CD4-positive, CD25-positive, alpha-beta regulatory T cell (primary cell): ENCODE measurements around the gene CCNY. TPM values are rescaled to one million over a fixed set of nuclear protein-coding genes. Genes with fewer than 3 reads are reported as not detected.

Source experiments
- ATAC-seq, 2 donors: fragments of 150-1000 bp; cut with Tn5 transposase; one replicate each; pipeline ENCODE4 v1.10.0; 2021; ENCODE audit warnings: low read depth in 2 of 2, moderate number of reproducible peaks in 2 of 2, moderate library complexity in 1 of 2
- DNase-seq, 3 donors: peaks; one replicate each; pipeline versions ENCODE4 v3.0.0 to v3.0.0-alpha.2; 2012 to 2022; ENCODE audit warnings: mixed read lengths in 1 of 3
- H3K27ac ChIP-seq: one replicate; pipeline ENCODE4 v1.7.0; 2013; ENCODE audit warnings: mild to moderate bottlenecking, low read length; ENCODE audit not compliant: insufficient read depth, poor library complexity, severe bottlenecking
- H3K27me3 ChIP-seq: one replicate; pipeline ENCODE4 v1.7.0; 2013; ENCODE audit warnings: low read length; ENCODE audit not compliant: control insufficient read depth, insufficient read depth
- H3K36me3 ChIP-seq: one replicate; pipeline ENCODE4 v1.7.0; 2013; ENCODE audit warnings: mild to moderate bottlenecking, low read length, moderate library complexity; ENCODE audit not compliant: control insufficient read depth, insufficient read depth
- H3K4me1 ChIP-seq: 2 replicates; pipeline ENCODE4 v1.7.0; 2013; ENCODE audit warnings: mild to moderate bottlenecking, low read length; ENCODE audit not compliant: insufficient read depth, control insufficient read depth, poor library complexity, severe bottlenecking
- H3K4me3 ChIP-seq: one replicate; pipeline ENCODE4 v1.7.0; 2013; ENCODE audit warnings: low read depth, mild to moderate bottlenecking, low read length, moderate library complexity
- H3K9me3 ChIP-seq, 2 experiments: 1 replicate in 1 of 2; 2 replicates in 1 of 2; pipeline ENCODE4 v1.7.0; 2013; ENCODE audit warnings: low read length in 2 of 2, mild to moderate bottlenecking in 1 of 2, moderate library complexity in 1 of 2; ENCODE audit not compliant: control insufficient read depth in 2 of 2
- H3K27ac Mint-ChIP-seq, 3 donors: one replicate each; pipeline ENCODE4 v1.8.0; 2020 to 2022; ENCODE audit warnings: mild to moderate bottlenecking in 3 of 3, mixed read lengths in 3 of 3, moderate library complexity in 2 of 3
- H3K27me3 Mint-ChIP-seq: one replicate; pipeline ENCODE4 v1.8.0; 2022; ENCODE audit warnings: mild to moderate bottlenecking, mixed read lengths
- H3K36me3 Mint-ChIP-seq: one replicate; pipeline ENCODE4 v1.8.0; 2020; ENCODE audit warnings: mixed read lengths
- H3K4me1 Mint-ChIP-seq, 4 donors: one replicate each; pipeline ENCODE4 v1.8.0; 2020 to 2022; ENCODE audit warnings: mixed read lengths in 4 of 4, mild to moderate bottlenecking in 1 of 4
- H3K4me3 Mint-ChIP-seq, 4 donors: one replicate each; pipeline ENCODE4 v1.8.0; 2020 to 2022; ENCODE audit warnings: mild to moderate bottlenecking in 4 of 4, mixed read lengths in 4 of 4, moderate library complexity in 3 of 4
- H3K9me3 Mint-ChIP-seq, 7 donors: one replicate each; pipeline ENCODE4 v1.8.0; 2020 to 2022; ENCODE audit warnings: mixed read lengths in 7 of 7, mild to moderate bottlenecking in 3 of 7, moderate library complexity in 2 of 7
- polyA plus RNA-seq, 4 donors: library from polyadenylated mRNA; unstranded; fragments of 300-500 nt; fragmentation: Illumina TruSeq; gene quantifications; one replicate each; pipeline ENCODE4 v1.2.3, GENCODE V29; 2021
- total RNA-seq: library from RNA; stranded (reverse); gene quantifications from one replicate; pipeline ENCODE4 v1.2.3, GENCODE V29; 2022

CCNY gene
- total and polyA plus RNA-seq, 5 donors from 2014 or later = 6.4 to 58.3 (median 13.1) TPM

DNA sequence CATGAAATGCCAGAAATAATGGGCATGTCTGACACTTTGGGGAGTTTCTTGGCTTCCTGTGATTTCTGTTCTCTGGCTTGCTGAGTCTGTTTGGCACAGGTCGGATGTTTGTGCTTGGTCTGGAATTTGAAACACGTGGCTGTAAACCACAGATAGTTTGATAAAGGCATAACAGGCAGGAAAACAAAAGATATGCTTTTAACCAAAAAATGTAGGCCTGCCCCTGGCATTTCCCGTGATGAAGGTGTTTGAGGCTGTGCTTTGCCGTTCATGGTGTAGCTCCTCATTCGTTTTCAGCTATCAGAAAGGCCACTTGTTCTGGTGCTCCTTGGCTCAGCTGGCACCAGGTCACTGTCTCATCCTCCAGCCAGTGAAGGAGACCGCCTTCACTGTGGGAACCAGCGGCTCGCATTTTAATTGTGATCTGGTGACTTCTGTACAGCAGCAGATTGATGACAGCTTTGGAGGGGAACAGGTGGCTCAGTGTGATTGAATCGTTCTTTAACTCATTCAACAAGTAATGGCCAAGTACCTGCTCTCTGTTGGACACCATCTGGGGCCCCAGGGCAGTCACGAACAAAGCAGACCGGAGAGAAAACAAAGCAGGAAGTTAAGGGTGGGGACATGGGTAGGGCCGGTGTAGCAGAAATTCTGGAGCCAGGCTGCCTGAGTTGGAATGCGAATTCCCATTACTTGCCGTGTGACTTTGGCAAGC, 111.5 kb downstream of the CCNY start:
- Histone ChIP-seq H3K4me1 (peaks cover 52% of the 10 kb centered on the region), H3K4me3 (peak overlapping the region; percentile 42), H3K36me3 (no peaks in the 10 kb centered on the region), H3K27ac (peak overlapping the region; percentile 67), H3K9me3 (peaks cover 22 to 29% of the 10 kb centered on the region in 2 experiments), H3K27me3 (no peaks in the 10 kb centered on the region)
- H3K4me1 Mint-ChIP-seq = peaks cover 31 to 78% (median 64%) of the 10 kb centered on the region in 4 donors
- H3K36me3 Mint-ChIP-seq = peaks cover 10% of the 10 kb centered on the region
- peak overlapping the region; percentile 93 to 99 (median 97) for H3K27ac Mint-ChIP-seq
- no peaks in the 10 kb centered on the region for H3K27me3 Mint-ChIP-seq
- ATAC-seq (peak; percentile 29 to 50), DNase-seq (peak in 2 of 3 donors; percentile 18 to 76)
- H3K4me3 Mint-ChIP-seq = peak overlapping the region; percentile 33 to 83 (median 68)
- H3K9me3 Mint-ChIP-seq = peaks cover 0 to 27% (median 5%) of the 10 kb centered on the region in 7 donors

DNA sequence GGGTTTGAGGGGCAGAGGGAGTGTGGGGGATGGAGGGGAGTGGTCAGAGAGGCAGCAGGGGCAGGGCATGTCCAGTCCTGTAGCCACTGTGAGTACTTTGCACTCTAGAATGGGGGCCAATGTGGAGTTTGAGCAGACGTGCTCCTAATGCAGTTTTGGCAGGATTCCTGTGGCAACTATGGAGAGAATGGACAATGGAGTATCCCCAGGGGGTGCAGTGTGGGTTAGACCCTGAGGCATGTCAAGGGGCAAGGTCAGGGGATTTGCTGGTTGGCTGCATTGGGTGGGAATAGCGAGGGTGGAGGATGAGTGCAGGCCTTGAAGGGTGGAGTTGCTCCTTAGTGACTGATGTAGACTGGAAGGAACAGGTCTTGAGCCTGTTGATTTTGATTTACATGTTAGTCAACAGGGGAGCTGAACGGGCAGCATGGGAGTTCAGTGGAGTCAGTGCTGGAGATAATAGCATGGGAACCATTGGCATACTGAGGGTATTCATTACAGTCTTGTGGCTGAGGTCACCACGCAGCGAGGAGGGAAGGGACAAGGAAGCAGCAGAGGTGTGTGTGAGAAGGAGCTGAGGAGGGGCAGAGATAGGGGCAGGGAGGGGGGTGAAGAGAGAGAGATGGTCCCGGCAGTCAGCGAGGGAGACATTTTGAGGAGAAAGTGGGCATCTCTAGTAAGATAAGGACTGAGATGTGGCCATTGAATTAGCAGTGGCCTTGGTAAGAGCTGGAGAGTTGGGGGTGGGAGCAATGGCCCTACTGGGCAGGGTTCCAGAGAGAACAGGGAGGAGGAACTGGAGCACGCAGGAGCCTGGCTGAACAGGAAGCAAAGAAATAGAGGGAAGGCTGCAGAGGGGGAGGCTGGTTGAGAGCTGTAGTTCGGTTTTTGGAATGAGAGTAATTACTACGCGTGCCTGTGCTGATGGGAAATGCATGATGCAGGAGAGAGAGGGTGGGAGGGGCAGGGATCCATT, 112.7 kb downstream of the CCNY start:
- peaks cover 11 to 18% of the 10 kb centered on the region in 2 experiments for H3K9me3 ChIP-seq
- Mint-ChIP-seq H3K36me3 (peaks cover 10% of the 10 kb centered on the region), H3K9me3 (peaks cover 0 to 19% (median 4%) of the 10 kb centered on the region in 7 donors), H3K4me3 (peak overlapping the region in 3 of 4 donors; percentile 33 to 68 (median 50)), H3K27me3 (no peaks in the 10 kb centered on the region), H3K27ac (peak overlapping the region; percentile 93 to 99 (median 97)), H3K4me1 (peaks cover 40 to 85% (median 66%) of the 10 kb centered on the region in 4 donors)
- no peaks in the 10 kb centered on the region for H3K36me3 ChIP-seq
- H3K27me3 ChIP-seq = no peaks in the 10 kb centered on the region
- H3K27ac ChIP-seq = no peak overlapping the region
- H3K4me1 ChIP-seq = peaks cover 52% of the 10 kb centered on the region
- no peak overlapping the region for H3K4me3 ChIP-seq
- DNase-seq (no peak), ATAC-seq (no peak)

GRCh38 chr10:35449944-35450343, 113.6 kb downstream of the CCNY start:
- Histone ChIP-seq H3K27me3 (no peaks in the 10 kb centered on the region), H3K27ac (no peak overlapping the region)
- H3K4me1 Mint-ChIP-seq = peaks cover 40 to 89% (median 63%) of the 10 kb centered on the region in 4 donors

GRCh38 chr10:35451151-35452016, 115.1 kb downstream of the CCNY start:
- DNase-seq = no peak
- Mint-ChIP-seq H3K4me1 (peaks cover 38 to 87% (median 63%) of the 10 kb centered on the region in 4 donors), H3K27ac (peak overlapping the region in 2 of 3 donors; percentile 20 to 82), H3K36me3 (no peaks in the 10 kb centered on the region), H3K9me3 (peaks cover 0 to 3% (median 0%) of the 10 kb centered on the region in 7 donors), H3K4me3 (no peak overlapping the region), H3K27me3 (no peaks in the 10 kb centered on the region)
- Histone ChIP-seq H3K9me3 (no peaks in the 10 kb centered on the region), H3K4me3 (no peak overlapping the region), H3K4me1 (peaks cover 52% of the 10 kb centered on the region), H3K27me3 (no peaks in the 10 kb centered on the region), H3K27ac (no peak overlapping the region), H3K36me3 (no peaks in the 10 kb centered on the region)
- no peak for ATAC-seq

More at GRCh38 chr10:35449944-35450343, 113.6 kb downstream of the CCNY start:
- peak overlapping the region in 3 of 4 donors; percentile 9 to 79 (median 10) for H3K4me3 Mint-ChIP-seq
- Histone ChIP-seq H3K4me3 (no peak overlapping the region), H3K4me1 (peaks cover 52% of the 10 kb centered on the region), H3K36me3 (no peaks in the 10 kb centered on the region), H3K9me3 (peaks cover 4 to 8% of the 10 kb centered on the region in 2 experiments)
- ATAC-seq (no peak), DNase-seq (no peak)
- peaks cover 6% of the 10 kb centered on the region for H3K36me3 Mint-ChIP-seq
- H3K27ac Mint-ChIP-seq = peak overlapping the region; percentile 62 to 93 (median 93)
- H3K9me3 Mint-ChIP-seq = peaks cover 0 to 9% (median under 1%) of the 10 kb centered on the region in 7 donors
- no peaks in the 10 kb centered on the region for H3K27me3 Mint-ChIP-seq

- H3K27ac ChIP-seq = no peak overlapping the region
- H3K9me3 ChIP-seq = no peaks in the 10 kb centered on the region
- no peak for DNase-seq
- Mint-ChIP-seq H3K36me3 (peaks cover 2% of the 10 kb centered on the region), H3K4me1 (peaks cover 39 to 86% (median 62%) of the 10 kb centered on the region in 4 donors), H3K9me3 (no peaks in the 10 kb centered on the region), H3K27ac (no peak overlapping the region), H3K4me3 (no peak overlapping the region), H3K27me3 (no peaks in the 10 kb centered on the region)
- ATAC-seq = no peak
- H3K36me3 ChIP-seq = no peaks in the 10 kb centered on the region
- no peak overlapping the region for H3K4me3 ChIP-seq
- H3K4me1 ChIP-seq = peaks cover 46% of the 10 kb centered on the region
- no peaks in the 10 kb centered on the region for H3K27me3 ChIP-seq
These were observed 115.9 kb downstream of the CCNY start for GRCh38 chr10:35452171-35452570.

DNA sequence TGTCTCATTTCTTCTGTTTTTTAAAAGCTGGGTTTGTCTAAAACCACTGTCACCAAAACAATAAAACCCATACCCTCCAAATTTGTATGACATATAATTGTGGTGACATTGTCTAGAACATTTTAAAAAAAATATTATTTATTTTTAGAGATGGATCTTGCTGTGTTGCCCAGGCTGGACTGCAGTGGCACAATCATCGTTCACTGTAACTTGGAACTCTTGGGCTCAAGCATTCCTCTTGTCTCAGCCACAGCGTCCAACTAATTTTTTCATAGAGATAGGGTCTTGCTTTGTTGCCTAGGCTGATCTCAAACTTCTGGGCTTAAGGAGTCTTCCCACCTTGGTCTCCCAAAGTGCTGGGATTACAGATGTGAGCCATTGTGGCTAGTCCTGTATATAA, 116.5 kb downstream of the CCNY start:
- Histone ChIP-seq H3K36me3 (no peaks in the 10 kb centered on the region), H3K27me3 (no peaks in the 10 kb centered on the region), H3K4me3 (no peak overlapping the region), H3K27ac (no peak overlapping the region), H3K4me1 (peaks cover 39% of the 10 kb centered on the region), H3K9me3 (no peaks in the 10 kb centered on the region)
- Mint-ChIP-seq H3K9me3 (no peaks in the 10 kb centered on the region), H3K36me3 (peaks cover 4% of the 10 kb centered on the region), H3K4me3 (no peak overlapping the region), H3K27me3 (no peaks in the 10 kb centered on the region), H3K27ac (no peak overlapping the region), H3K4me1 (peaks cover 33 to 88% (median 62%) of the 10 kb centered on the region in 4 donors)
- DNase-seq (no peak), ATAC-seq (no peak)
